GM21717 (cell line): ENCODE measurements around the gene NECTIN1.

Experiments
- ATAC-seq: cut with Tn5 transposase; IDR thresholded peaks from one replicate; pipeline ENCODE4 v1.9.1; 2021; ENCODE audit warnings: mild to moderate bottlenecking, moderate library complexity; ENCODE audit not compliant: unreplicated experiment

The NECTIN1 gene

DNA sequence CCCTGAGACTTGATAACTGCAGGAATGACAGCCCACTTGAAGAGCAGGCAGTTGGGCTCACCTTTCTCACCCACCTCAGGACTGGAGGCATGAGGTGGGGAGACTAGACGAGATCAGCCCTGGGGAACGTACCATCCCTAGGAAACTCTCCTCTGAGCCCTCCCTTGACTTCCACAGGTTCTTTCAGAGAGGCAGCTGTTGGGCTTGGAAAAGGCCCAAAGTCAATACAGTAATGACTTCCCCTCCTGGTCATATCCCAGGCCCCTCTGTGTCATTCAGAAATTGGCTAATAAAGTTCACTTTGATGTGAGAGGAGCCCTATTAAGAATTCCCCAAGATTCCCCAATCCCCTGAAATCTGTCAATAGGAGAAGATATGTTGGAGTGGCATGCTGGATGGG, 5.8 kb upstream of the NECTIN1 start:
- ATAC-seq, result no peak

DNA sequence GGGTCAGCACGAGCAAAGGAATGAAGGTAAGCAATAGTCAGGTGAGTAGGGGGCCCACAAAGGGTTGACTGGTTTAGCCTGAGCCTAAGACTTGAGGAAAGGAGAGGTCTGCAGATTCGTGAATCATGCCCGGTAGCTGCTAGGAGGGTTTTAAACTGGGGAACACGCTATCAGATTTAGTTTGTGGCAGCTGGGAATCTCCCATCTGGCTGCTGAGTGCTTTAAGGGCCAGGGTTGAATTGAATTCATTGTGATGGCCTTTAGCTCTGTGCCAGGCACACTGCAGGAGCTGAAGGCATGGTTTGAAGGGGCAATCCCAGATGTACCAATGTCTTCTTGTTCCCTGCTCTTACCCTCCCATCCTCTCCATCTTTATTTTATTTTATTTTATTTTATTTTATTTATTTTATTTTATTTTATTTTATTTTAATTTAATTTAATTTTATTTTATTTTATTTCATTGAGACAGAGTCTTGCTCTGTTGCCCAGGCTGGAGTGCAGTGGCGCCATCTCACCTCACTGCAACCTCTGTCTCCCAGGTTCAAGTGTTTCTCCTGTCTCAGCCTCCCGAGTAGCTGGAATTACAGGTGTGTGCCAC, 1.9 kb upstream of the NECTIN1 start:
- no peak for ATAC-seq

DNA sequence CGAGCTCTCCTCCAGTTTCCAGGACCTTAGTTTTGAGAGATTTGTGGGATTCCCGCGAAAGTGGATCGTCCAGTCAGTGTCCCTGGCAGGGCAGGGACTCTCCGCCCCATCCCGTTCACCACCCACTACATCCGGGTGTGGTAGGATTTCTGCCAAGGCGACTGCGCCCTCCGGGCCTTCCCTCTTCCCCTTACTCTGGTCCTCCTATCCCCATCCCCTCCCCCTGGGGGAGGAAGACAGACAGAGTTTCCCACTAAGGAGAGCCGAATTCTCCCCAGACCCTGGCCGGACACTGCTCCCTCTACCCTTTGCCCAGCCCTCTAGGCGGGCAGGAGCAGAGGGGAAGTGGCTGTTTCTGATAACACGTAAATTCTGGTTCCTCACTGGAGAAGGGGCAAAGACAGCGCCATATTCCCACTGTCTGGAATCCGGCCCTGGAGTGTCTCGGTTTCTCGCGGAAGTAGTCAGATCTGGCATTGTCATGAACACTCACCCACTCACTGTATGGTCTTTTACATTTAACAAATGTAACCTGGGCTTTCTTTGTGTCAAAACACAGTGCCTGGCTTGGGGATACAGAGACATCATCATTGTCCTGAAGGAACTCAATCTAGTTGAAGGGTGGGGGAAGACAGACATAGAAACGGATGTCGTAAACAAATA, 1.1 kb upstream of the NECTIN1 start:
- ATAC-seq, result no peak

DNA sequence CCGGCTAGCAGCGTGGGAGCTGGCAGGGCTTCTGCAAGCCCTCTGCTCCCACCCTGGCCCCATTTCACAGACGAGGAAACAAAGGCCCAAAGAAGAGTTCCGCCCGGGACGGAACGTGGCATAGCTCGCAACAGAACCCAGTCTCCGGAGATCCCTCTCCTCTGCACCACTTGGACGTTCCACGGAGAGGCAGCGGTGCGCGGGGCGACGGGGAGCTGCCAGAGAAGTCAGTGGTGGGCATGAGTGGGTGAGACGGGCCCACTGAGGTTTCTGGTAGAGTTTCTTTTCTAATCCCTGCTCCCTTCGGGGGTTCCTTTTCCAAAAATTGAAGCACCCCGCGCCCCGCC, 554 bp upstream of the NECTIN1 start:
- peak; percentile 12 for ATAC-seq

DNA sequence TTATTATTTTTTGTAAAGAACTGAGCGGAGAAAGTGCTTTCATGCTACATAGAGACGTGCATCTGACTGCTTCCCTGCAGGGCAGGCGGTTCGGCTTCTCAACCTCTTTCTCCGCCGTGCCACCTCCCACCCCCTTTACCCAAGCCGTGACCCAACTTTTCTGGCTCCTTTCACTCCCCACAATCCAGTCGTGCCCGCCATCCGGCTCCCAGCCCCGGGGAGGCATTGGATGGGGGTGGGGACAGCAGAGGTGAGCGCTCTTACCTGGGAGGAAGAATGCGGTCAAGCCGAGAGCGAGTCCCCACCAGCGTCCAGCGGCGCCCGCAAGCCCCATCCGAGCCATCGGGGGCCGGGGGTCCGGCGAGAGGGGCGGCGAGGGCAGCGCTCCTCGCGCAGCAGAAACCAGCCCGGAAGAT, 781 bp downstream of the NECTIN1 start:
- ATAC-seq, result no peak

DNA sequence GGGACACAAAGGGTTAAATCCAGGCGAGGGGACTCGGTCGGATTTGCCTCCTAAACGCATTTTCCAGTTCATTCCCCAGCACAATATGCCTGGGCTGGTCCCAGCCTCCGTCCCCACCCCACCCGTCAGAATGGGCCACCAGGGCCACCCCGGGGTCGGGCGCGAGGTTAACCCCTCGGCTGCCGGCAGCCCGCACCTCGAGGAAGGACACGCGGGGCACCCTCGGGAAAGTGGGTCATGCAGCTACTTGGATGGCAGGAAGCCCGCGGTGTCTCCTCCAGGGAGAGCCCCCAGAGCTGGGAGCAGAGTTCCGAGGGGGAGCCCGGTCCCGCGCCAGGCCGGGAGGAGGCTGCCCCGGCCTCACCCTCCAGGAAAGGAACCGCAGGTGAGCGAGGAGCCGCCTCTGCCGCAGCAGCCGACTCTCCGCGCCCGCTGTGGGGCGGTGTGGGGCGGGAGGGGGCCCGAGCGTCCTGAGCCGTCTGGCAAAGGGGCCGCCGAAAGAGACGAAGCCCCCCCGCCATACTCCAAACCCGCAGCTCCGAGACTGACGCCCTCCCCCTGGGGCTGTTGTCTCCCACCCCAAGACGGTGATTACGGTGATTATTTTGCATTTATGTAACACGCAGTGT, 1.4 kb downstream of the NECTIN1 start:
- no peak for ATAC-seq

DNA sequence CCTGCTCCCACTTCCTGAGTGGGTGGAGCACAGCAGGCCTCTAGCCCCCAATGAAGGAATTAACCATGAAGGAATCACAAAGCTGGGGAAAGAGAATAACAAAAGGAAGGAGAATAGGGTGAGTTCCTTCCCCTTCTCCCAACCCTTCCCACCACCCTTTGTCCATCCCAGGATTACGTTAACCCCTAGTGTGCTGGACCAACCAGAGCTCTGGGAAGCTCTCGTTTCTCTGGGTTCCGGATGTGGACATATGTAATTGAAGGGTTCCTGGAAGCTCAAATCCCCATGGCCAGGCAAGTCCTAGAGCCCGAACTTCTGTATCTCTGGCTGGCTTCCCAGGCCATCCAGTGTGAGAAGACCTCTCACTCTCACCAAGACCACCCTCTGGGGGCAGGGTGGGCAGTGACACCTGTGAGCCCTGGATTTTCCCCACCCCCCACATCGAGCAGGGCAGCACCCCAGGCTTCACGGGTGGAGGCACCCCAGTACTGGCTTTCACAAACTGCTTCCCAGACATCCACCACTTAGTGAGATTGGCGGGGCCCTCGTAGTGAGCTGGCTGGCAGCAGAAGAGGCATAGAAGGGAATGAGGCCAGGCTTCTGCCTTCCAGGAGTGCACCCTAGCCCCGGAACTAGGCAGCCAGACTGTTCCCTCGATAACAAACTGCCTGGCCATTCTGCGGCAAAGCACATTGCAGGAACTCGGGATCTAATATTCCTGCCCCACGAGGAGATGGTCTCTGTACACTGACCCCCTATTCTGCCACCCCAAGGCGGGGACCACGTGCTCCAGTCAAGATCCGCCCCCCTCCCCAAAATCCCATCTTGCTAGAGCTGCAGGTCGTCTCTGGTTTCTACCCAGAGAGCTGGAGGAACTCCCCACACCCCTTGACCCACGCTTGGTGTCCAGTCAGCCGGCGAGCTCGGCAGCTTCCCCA, 2.1 kb downstream of the NECTIN1 start:
- no peak for ATAC-seq

DNA sequence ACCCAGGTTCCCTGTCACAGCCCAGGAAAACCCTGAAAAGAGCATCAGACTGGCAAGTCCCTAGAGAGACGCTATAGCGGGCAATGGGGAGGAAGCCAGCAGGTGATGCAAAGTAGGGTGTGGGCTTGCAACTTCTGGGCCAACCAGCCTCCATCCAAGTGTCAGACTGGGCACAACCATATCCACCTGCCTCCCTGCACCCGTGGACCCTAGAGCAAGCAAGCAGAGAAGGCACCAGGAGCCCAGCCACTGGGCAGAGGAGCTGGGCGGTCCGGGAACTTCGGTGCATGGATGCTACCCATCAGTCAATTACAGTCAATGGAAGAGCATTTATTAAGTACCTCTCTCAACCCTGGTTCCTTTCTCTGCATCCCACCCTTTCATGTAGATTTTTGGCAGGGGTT, 2.8 kb downstream of the NECTIN1 start:
- ATAC-seq, result no peak

DNA sequence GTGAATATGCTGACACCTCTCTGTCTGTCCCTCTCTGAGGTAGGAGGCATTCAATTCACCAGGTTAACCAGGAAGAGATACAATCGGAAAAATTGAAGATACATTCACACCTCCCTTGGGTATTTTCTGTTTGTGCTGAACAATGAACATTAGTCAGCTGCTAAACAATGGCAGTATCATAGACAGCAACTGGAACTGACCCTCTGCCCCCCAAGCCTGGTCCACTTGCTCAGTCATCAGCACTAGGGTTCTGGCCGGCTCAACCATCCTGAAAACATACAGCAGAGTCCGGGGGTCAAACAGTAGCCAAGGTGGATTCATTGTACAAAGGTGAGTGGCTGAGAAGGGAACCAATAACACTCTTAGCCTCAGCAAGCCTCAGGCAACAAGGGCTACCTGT, 4.0 kb downstream of the NECTIN1 start:
- no peak for ATAC-seq

DNA sequence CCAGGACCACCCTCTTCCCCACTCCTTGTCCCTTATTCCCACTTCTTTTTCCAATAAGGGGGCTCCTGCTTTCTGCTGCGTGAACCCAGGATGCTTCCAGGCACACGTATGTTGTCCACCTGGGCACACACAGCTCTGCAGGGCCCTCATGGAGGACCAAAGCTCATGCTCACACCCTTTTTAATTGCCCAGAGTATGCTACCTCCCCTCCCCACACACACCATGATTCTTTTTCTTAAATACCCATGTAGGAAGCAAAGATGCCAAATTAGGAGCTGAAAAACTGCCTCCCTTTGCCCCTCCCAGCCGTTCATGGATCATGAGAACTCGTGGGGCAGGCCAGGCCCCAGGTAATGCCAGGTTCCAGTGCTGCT, 5.1 kb downstream of the NECTIN1 start:
- ATAC-seq, result no peak

DNA sequence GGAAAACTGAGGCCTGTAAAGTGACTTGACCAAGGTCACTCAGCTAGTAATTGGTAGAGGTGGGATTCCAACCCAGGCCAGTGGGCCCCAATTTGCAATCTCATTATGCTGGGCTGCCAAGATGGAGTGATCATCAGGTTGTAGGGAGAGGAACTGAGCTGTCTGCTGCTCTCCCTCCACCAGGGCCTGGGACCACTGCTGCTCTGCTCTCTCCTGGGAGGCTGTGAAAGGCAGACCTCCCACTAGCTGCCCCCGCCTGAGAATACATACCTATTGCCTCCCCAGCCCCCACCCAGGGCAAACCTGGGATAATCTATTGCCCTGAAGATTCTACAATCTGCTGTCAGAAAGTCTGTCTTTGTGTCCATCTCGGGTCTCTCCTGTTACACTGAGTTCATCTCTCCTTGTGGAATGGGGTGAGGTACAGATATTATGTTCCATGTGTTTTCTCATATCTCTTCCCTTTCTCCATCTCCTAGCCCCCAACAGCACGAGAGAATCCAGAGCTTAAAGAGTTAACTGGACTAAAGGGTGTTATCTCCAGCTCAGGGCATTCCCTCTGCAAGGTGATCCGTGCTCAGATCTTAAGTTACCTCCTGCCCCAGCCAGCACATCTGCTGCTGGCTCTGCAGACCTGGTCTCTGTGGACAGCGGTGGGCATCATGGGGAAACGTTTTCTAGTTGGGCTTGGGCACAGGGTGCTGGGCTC, 5.6 kb downstream of the NECTIN1 start:
- ATAC-seq, result no peak

DNA sequence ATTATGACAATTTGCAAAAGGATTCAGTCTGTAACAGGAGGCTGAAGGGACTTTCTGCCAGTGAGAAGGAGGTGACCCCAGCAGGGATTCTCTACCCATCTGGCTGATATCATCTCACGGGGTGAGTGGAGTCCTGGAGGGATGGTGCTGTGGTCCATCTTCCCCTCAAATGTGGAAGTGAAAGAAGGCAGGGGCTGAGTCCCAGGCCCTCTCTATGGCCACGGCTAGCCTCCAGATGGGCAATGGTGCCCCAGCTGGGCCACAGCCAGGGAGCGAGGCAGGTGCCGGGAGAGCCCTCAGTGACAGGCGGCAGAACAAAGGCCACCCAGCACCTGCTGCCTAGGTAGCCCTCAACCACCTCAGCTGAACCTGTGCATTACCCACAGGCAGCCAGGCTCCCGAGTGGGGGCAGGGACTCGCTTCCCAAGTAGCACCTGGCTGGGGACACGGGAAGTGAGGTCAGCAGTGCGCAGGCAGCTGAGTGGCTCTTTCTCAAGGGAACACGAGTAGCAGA, 6.7 kb downstream of the NECTIN1 start:
- ATAC-seq, result no peak

DNA sequence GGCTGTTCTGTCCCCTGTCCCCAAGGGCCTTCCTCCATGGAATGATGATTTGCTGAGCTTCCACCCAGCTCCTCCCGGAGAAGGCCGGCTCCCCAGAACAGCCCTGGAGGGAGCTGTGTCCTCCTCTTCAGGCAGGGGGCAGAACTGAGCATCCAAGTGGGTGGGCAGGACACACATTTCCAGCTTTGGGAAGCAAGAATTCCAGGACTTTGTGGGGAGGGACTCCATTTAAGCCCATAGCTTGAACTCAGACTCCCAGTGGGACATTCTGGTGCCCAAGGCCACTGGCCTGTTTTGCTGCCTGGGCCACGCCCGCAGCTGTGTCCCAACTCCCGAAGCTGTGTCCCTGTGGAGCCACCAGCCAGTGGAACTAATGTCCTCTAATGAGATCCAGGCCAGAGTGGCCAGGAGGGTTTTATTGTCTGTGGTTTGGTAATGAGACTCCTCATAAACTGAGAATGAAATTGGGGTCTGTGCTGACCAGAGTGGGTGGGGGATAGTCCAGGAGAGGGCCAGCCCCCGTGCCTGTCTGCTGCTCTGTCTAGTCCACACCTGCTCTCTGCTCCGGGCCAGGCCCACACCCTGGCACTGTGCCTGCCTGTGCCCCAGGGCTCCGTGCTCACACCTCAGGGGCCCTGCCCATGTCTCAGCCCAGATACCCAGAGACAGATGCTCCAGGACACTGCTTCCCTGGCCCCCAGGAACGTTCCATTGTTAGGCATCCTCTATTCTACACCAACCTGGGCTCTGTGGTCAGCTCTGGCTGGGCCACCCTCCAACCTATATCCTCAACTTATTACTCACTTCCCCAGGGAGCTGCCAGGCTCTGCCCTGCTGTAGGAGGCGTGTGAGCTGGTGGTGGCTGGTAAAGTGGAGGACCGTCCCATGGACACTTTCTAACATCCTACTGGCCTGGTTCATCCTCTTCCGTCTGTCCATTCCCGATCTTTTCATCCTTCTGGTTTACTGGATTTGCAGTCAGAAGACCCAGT, 7.6 kb downstream of the NECTIN1 start:
- no peak for ATAC-seq

DNA sequence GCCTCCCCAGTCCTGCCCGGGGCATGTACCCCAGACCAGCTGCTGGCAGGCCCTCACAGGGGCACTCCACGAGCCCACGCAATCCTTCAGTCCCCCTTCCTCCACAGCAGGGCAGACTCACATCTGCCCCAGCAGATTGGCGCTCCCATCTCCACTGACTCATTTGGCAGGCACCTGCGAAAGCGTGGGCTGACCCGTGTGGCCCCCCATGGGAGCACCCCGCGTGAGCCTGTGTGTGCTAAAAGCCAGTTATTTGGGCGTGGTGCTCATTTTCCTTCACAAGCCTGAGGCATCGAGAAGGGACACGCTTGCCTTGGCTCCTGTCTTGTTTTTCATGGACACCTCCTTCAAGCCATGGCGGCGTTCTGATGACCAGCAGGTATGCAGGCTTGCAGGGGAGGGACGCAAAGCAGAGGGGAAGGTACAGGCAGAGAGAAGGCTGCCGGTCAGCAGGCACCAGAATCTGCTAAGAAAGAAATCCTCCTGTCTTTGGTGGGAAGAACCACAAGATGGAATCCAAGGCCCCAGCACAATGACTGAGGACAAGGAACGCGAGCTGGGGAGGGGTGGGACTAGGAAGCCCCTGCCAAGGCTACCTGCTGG, 8.6 kb downstream of the NECTIN1 start:
- ATAC-seq, result no peak

DNA sequence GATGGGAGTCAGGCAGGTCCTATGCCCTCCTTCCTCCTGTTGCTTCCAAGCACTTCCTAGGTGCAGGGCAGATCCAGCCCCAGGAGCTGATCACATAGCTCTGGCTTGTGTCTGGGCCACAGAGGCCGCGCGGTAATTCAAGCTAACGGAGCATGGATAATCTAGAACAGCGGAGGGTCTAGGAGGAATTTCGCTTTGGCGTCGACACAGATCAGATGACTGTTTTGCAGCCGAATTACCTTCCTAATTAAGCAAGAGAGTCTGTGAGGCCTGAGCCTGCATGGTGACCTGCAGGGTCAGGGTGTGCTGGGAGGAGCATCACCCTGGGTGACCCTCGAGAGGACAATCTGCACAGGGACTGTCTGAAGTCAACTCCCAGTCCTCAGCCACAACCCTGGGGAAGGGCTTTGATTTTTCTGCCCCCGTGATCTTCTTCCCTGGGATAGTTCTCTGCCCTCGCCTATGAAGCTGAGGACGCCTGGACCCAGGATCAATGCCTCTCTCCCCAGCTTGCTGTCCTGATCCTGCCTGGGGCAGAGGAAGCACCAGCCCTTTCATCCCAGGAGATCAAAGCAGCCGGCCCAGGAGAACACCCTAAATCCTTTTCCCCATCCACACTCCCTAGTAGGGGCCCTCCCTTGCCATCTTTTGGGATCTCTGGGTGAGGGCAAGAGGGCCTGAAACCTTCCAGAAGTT, 11.0 kb downstream of the NECTIN1 start:
- no peak for ATAC-seq

DNA sequence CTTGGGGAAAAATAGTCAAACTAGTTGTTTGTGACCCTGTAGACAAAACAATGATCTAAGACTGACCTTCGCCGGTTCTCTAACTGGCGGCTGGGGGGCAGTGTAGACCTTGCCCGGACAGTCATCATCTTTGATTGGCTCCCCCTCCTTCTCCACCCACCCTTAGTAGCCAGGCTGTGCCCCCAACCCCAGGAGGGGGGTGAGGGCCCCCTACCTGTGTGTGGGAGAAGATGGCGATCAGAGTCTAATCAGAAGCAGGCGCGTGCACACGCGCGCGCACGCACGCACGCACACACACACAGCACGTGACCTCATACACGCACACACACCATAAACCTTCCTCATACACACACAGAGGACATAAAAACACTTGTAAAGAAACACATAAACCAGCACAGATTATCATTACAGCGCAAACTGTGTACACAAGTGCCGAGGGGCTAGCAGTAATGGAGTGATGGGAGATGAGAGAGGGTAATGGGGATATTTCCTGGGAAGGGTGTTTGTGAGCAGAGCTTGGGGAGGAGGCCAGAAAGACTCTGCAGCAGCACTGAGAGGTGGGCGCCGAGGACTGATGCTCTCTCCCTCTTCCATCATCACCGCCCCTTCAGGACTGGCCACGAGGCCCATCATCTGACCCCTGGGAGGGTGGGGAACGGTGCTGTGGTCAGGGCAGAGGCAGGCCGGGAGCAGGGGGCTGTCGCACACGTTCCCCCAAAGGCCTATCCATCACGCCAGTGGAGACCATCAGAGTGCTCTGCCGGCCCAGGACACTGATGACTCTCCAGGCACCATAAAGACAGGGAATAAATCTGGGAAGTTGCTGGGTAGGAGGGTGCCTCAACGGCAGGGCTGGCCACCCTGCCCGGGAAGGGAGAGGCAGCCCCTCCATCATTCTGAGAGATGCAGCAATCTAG, 12.2 kb downstream of the NECTIN1 start:
- ATAC-seq, result no peak

DNA sequence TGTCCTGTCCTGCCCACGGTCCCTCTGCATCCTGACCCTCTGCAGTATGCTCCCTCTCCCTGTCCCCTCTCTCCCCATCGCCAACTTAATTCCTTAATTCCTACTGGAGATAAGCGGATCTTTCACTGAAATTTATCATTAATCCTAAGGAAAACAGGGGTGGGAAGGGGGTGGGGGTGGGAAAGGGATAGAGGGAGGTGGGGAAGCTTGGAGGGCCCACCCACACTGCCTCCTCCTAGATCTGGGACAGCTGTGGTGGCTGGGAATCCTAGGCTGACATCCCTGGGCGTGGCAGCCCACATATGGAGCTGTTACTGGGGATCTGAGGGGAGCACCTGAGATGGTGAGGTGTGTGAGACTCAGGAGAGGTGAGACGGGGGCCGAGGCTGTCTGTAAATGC, 14.4 kb downstream of the NECTIN1 start:
- no peak for ATAC-seq

DNA sequence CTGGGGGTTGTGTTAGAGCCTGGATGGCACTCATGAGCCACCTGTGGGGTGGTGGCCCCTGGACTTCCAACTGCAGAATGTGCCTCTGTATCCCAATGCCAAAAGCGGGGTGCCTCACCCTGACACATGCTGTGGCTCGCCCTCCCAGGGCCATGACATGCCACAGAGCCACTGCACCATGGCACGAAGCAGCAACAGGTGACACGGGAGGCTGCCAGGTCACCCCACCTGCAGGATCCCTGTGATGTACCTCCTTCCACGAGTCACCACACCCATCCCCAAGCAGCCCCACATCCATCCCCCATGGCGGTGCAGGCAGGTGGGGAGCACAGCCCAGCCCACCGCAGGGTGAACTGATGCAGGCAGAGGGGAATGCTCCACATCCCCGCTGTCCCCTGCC, 14.8 kb downstream of the NECTIN1 start:
- ATAC-seq, result no peak
